Measurements from ENCODE around the gene VWC2.

The VWC2 gene

DNA sequence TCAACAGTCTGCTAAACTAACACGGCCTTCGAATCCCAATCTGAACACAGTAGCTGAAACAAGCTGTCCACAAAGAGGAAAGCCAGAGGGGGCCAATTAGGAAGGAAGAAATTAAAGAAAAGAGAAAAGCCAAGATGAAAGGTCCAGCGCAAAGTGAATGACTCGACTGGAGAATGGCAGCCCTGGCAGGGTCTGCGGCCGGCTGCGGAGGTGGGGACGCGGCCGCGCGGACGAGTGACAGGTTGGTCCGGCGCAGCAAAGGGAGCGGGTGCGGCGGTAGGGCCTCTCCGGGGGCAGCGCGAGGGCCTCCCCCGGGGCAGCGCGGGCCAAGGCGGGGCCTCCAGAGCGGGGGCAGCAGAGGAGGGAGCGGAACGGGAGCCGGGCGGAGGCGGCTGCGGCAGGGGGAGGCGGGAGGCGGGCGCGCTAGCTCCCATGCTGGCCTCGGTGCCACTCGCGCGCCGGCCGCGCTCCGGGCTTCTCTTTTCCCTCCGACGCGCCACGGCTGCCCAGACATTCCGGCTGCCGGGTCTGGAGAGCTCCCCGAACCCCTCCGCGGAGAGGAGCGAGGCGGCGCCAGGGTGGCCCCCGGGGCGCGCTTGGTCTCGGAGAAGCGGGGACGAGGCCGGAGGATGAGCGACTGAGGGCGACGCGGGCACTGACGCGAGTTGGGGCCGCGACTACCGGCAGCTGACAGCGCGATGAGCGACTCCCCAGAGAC is at the start of gene VWC2:
TSS of gene VWC2 (plus strand) at position 421 of the 718 bp plus-strand sequence. CDS start 1,798 bp downstream, outside the sequence.
- DNase-seq: no peak

DNA sequence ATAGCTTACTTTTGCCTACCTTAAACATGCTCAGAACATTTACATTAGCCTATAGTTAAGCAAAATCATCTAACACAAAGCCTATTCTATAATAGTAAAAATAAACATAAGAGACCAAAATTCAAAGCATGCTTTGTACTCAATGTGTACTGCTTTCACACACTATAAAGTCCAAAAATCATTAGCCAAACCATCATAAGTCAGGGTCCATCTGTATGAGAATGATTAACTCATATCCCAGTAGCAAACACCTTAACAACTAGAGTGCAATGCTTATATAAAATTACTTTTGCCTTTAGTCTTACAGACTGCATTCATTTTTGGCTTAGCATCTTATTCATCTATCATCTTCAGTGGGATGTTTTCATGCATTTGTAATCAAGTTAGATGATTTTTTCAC is 49.4 kb upstream of the VWC2 start:
- no peak for DNase-seq

GRCh38 chr7:49731836-49732235 is 41.6 kb upstream of the VWC2 start:
- DNase-seq: no peak

GRCh38 chr7:49762666-49763065 is 10.8 kb upstream of the VWC2 start:
- no peak for DNase-seq

DNA sequence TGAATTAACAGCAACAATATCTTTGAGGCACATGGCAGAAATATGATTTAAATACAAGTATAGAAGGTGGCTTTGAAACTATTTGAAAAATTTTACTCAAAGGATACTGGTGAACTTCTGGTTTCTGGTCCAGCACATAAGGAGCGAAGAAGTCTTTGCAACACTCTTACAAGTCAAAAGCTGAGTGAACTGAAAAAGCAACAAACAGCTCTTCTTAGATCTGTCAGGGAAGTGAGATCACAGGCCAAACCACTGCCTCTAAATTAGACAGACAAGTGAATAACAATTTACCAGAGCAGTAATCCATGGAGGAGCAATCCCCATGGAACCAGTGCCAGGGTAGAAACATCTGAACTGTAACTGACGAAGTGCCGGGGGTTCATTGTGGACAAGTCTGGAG is 9.6 kb upstream of the VWC2 start:
- no peak for DNase-seq

- DNase-seq: no peak
Observed at GRCh38 chr7:49766966-49767365, 6.5 kb upstream of the VWC2 start.

- DNase-seq: no peak
Observed at GRCh38 chr7:49767719-49768118, 5.7 kb upstream of the VWC2 start.

- DNase-seq: no peak
Observed at GRCh38 chr7:49768254-49768653, 5.2 kb upstream of the VWC2 start.

GRCh38 chr7:49768835-49769234 is 4.6 kb upstream of the VWC2 start:
- DNase-seq: no peak

GRCh38 chr7:49769285-49769857 is 4.1 kb upstream of the VWC2 start:
- no peak for DNase-seq

GRCh38 chr7:49770838-49771237 is 2.6 kb upstream of the VWC2 start:
- no peak for DNase-seq

- DNase-seq: no peak
Observed at GRCh38 chr7:49771427-49772176, 1.8 kb upstream of the VWC2 start.

- DNase-seq: no peak
Observed at GRCh38 chr7:49772916-49773217, 571 bp upstream of the VWC2 start.

DNA sequence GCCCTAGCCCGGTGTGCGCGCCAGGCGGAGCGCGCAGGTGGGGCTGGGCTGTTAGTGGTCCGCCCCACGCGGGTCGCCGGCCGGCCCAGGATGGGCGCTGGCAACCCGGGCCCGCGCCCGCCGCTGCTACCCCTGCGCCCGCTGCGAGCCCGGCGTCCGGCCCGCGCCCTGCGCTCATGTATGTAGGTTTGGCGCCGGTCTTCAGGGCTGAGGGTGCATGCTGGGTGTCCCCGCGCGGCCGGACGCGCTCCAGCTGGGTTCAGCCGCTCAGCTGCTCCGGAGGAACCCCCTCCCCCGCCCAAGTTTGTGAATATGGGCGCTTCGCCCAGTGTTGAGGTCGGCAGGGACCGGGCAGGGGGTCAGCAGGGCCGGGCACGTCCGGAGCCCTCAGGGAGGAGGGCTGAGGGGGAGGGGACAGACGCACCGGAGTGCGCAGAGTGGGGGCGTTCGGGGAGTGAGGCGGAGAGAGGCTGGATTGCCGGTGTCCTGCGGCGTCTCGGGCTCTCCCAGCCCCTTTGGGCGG is 559 bp downstream of the VWC2 start:
- no peak for DNase-seq

GRCh38 chr7:49774459-49775064 is 1.1 kb downstream of the VWC2 start:
- DNase-seq: no peak

GRCh38 chr7:49775065-49775948 is 1.9 kb downstream of the VWC2 start:
- DNase-seq: no peak

- DNase-seq: no peak
Observed at GRCh38 chr7:49775949-49776443, 2.6 kb downstream of the VWC2 start.

DNA sequence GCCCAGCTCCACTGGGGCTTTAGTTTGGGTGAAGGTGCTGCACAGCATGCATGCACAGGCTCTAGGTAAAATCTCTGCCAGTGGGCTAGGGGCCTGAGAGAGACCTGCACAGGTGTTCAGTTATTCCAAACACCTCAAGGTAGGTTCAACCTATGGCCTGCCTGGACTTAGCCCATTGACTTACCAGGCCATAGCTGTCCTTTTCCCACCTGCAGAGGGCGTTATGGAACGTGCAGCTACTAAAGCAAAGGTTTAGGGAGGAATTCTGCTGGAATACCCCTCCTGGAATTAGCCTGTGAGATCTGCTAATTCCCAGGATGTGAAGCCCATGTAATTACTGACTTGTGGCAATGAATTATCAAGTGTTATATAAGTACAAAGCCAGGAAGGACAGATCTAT is 3.6 kb downstream of the VWC2 start:
- no peak for DNase-seq

DNA sequence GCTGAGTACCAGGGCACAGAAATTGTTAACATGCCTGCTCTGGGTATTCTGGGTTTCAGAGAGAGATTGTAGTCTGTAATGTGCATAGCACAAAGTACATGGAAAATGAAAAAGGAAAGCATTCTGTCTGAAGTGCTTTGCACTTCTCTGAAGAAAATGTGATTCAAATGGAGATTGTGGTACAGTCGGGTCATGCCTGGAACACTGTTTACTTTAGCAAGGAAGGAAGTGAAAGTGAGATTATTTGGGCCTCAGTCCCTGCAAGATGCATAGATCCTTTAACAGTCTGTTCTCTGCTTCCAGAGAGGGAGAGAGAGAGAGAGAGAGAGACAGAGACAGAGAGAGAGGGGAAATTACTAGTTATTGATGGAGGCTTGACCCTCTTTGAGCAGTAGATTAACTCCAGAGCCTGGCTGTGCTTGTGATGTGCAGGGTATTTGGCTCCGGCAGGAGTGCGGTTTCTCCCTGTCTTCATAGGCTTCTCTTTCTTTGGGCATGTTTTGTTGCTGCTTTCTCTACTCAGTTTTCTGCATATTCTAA is 5.4 kb downstream of the VWC2 start:
- no peak for DNase-seq

DNA sequence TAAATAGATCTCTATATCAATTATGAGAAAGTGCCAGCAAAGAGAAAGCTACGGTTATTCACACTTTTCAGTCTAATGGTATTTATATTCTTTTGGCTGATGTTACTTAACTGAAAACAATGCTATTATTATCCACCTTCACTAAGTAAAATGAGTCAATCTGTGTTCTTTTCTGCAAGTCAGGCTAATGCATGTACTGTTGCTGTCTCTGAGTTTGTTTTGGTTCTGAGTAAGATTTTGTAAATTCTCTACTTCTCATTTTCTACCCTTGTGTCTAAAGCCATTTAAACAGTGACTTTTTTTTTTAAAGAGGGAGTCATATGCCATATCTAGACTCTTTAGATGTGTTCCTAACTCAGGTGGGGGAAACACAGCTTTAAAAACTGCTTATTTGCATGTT is 7.5 kb downstream of the VWC2 start:
- DNase-seq: no peak

DNA sequence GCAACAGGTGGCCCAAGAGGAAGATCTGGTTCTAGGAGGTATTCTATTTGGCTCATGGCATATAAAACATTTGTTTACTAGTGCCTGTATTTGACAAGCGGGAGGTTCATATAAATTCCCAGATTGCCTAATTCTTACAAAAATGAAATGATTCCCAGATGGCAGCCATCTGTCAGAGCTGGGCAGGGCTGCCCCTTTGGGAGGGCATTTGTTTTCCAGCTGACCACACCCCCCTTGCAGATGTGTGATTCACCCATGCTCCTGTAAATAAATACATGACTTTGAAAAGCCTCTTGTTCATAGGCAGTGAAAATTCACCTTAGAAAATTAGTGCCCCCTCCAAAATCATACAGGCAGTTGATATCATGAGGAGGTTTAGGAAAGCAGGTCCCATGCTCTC is 8.6 kb downstream of the VWC2 start:
- no peak for DNase-seq

DNA sequence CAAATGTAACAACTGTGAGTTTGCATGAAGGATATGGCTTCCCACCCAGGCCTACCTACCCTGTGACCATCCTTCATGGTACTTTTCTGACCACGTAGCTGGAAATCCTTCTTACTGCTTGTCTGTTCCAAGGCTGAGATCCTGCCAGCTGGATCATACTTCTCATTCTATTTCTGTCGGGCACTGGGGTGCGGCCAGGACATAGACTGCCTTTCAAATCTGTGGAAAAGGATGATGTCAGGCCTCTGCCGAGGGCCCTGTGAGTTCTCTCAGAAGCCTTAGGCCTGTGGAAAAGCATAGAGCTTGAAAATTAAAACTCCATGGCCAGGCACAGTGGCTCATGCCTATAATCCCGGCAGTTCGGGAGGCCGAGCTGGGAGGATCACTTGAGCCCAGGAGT is 10.0 kb downstream of the VWC2 start:
- no peak for DNase-seq
